Fibroblast of skin of abdomen (primary cell): Measurements from ENCODE around the gene DLK1.
A peak's percentile ranks its signal among the peaks of the same experiment; 100 is the strongest.

Source experiments
- DNase-seq: peaks from one replicate; pipeline ENCODE4 v3.0.0-alpha.2; 2013

DLK1 gene

DNA sequence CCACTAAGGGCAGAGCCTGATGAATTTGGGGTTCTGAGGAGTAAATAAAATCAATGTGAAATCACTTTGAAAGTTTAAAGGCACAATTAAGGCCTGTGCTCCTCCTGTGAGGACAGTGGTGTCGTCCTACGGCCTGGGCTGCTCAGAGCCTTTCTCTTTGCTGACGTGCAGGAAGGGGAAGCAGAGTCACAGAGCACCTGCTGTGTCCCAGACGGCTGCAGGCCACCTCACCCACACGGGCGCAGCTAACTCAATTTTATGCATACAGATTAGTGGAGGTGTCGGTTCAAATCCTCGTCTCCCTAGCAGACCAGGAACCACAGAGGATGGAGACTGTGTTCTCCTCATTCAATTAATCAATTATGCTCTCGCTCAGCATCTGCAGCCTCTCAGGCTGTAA lies 11.4 kb upstream of the DLK1 start:
- DNase-seq: no peak

DNA sequence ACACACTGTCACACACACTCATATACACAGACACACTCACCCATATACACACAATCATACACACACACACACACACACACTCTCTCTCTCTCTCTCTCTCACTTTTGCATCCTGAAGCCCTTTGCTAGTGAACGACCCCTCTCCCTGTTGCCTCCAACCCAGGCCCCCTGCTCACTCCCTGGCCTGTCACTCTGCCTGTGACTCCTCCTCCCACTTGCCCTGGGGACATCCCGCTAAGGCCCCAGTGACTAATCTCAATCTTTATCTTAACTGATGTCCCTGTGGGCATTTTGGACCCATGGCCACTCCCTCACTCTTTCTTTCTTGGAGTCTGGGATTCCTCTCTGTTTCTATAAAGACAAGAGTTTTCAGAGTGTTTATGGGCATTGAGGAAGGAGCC lies 10.9 kb upstream of the DLK1 start:
- DNase-seq: no peak

DNA sequence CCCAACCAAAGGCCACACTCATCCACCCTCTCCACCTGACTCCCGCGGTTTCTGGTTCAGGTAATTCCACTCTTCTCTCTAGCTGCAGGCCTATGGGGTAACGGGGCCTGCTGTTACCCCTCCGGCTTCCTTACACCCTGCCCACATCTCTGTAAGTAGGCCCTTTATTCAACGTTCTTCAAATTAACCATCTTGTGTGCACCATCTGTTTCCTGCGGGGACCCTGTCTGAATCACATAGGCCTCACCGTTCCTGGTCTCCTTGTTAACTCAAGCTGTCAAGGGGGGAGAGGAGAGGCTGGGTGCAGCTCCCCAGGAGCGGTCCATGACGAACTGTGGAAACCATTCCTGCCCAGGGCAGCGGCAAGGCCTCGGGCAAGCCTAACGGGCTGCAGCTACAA lies 9.3 kb upstream of the DLK1 start:
- no peak for DNase-seq

DNA sequence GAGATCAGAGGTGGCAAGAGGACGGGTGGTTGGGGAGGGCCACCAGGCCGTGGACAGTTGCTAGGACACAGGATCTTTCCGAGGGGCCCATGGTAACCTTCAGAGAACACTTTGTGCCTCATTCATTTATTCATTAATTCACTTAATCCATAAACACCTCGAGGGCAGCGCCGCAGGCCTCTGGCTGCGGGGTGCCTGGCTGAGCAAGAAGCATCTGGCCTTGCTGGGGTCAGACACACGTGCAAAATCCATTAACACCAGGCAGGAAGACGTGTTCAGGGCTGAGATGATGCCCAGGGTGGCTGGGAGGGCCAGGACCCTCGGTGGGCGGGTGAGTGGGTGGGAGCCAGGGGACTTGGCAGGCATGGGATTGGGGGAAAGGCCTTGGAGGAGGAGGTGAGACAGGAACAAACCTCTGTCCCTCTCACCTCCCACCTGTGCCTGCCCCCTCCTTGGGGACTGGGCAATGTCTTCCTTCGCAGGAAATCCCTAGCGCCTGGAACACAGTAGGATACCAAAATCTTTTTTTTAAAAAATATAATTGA lies 6.6 kb upstream of the DLK1 start:
- no peak for DNase-seq

DNA sequence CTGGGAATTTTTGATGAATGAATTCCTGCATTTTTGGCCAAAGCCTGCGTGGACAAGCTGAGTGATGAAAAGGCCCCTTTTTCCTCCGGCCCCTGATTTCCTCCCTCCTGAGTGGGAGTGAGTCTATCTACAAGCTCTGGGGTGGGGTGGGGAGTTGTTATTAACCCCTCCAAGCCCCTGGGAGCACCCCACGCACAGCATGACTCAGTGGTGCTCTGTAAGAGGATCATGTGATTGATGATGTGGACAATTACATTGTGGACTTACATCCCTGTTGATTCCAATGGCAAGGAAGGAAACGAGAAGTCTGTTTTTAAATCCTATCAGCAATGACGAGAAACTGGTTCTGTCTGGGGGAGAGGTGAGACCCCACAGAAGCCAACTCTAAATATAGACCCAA lies 5.1 kb upstream of the DLK1 start:
- DNase-seq: no peak

DNA sequence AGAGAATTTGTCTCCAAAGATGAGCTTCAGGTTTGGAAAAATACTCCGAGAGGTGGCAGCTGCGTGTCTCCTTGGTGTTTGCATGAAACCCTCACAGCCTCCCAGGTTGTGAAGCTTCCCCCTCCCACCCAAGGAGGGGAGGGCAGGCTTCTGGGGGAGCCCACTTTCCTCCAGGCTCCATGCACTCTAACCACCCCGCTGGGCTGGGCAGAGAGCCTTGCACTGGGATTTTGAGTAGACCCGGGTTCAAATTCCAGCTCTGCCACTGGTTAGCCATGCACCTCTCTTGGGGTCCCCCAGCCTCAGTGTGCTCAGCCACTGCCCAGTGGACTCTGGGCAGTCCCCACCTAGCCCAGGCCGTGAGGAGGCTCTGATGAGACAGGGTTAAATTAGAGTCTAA lies 4.3 kb upstream of the DLK1 start:
- no peak for DNase-seq

DNA sequence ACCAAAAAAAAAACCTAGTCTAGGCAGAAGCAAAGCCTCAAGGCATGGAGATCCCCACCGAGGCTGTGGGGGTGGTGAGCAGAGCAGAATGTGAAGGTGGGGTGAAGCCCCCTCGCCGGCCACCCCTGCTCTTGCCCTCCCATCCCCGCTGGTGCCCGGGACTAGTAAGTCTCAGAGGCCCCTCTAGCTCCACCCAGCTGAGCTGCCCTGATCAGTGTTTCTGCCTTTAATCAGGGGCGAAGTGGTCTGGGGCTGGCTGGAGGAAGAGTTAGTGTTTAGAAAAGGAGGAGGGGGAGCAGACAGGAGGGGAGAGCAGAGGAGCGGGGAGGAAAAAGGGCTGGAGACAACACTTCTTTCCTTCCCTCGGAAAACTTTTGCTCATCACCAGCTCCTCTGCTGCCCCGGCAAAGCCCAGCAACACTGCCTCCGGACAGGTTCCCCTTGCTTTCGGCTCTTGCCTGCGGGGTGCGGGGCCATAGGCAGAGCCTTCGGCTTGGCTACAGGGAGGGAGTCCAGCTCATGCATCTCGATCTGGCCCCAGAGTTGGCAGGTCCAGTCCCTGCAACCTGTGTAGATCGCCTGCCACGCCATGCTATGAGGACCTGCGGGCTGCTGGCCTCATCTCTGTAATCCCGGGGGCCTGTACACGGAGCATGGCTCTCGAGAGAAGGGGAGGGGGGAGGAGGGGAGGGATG lies 3.4 kb upstream of the DLK1 start:
- DNase-seq: no peak

DNA sequence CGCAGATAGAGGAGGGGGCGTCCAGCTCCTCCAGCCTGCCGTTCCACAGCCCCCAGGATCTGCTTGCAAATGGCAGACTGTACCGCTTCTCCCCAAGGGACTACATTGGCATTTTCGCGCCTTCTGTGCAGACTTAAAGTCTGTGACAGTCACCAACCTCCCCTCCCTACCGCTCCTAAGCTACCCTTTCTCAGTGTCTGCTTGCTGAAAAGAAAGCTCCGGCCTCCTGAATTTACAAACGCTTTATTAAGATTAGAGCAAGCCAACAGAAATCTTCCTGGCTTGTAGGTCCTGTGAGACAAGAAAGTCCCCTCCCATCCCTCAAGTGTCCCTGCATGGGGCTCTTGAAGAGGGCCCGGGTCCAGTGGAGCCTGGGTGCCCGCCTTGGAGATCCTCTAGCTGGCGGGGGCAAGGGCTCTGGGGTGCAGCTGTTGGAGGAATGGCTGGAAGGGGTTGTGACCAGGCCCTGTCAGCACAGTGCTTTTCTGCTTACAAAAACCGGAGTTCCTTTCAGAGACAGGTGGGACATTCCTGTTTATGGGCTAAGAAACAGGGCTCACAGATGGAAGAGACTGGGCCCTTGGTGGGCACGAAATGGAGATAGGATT lies 2.8 kb upstream of the DLK1 start:
- DNase-seq: no peak

DNA sequence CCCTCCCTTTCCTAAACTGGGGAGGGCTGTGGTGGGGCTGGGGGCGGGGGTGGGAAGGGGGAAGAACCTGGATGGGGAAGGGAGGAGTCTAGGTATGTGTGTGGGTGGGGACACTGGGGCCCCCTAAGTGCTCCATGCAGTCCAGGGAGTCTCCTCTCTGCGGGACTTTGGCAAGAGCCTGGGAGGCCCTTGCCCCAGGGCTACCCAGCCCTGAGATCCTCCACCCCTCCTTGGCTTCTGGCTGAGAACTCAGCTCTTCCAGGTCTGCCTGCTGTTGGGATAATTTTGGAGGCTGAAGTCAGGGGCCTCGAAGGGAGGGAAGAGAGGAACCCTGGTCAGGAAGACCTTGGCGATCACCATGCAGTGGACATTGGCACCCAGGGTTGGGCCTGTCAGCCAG lies 2.2 kb upstream of the DLK1 start:
- no peak for DNase-seq

DNA sequence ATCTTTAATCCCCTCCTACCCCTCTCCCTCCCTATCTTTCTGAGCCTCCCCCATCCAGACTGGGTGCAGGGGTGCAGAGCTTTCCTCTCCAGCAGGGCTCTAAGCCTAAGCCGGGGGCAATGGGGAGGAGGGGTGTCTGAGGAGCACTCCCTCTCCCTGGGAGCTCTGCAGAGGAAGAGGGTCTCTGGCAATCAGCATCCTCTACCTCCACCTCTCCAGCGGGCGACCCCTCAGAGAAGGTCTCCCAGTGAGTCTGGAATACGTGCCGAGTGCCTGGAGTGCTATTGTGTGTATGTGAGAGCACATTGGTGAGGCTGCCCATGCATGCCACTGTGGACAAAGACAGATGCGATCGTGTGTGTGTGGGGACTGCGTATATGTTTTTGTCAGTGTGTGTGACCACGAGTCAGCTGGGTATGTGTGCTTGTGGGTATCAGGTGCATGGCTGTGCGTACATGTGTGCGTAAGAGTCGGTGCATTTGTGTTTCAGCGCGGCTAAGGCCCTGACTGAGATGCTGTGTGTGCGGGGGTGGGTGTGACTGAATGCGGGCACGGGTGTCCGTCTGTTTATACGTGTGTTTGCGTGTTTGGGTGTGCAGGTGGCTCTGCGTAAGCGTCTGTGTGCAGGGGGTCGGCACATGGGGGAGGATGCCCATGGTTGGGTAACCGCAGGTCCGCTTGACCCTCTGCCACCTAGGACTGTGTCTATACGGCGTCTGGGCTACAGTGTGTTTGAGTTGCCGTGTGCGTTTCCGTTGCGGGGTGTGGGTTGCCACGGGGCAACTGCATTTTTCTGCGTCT lies 905 bp upstream of the DLK1 start:
- no peak for DNase-seq

DNA sequence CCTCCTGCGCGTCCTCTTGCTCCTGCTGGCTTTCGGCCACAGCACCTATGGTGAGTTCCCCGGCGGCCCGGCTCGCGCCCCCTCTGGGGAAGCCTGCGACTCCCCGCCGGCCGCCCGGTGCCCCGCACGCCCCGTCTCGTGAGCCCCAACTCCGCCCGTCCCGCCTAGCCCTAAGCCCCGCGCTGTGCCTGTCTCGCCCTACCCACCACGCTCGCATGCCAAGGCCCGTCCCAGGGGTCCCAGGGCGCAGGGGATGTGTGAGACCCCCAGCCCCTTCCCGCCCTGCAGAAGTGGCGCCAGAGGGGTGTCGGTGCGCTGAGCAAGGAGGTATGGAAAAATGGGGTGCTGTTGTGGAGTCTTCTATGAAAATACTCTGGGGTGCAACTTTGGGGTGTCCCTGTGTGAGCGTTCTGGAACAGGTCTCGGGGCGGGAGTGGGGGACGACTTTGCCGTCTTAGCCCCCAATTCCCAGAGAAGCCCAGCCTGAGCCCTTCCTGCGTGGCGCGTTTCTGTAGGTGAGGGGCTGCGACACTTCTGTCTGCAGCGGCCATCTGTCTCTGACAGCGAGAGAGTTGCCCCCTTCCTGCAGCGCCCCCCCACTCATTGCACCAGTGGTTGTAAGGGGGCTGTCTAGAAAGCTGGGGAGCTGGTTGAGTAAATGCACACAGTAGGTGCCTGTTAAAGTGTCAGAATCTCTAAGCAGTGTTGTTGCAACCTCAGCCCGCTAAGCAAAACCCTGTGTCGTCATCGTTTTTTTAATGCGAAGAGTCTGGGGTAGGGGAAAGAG lies 587 bp downstream of the DLK1 start:
- no peak for DNase-seq

DNA sequence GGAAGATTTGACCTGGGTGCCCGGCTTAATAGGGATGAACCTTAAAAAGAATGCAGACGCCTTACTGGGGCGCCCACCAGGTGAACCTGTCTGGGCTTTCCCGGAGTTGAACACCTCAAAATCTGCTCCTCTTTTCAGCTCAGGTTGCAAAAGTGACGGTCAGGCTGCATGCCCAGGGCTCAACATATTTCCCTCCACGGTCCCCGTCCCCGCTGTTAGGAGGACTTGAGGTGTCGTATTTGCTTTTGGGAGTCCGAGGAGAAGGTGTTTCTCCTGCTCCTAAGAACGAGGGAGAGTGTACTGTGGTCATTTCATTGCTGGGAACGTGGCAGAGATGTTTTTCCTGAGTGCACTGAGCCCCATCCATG lies 1.2 kb downstream of the DLK1 start:
- no peak for DNase-seq

DNA sequence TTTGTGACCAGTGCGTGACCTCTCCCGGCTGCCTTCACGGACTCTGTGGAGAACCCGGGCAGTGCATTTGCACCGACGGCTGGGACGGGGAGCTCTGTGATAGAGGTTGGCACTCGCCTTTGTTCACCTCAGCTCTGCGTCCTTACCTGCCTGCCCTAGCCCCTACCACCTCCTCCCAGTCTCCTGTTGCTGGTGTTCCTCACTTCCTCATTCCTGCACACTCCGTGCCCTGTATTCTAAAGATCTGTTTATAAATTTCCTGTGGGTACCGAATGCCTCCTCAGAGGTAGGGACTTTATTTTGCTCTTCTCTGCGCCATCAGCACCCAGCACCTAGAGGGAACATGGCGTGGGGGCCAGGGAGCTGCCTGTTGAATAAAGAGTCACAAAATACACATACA lies 2.3 kb downstream of the DLK1 start:
- DNase-seq: no peak

DNA sequence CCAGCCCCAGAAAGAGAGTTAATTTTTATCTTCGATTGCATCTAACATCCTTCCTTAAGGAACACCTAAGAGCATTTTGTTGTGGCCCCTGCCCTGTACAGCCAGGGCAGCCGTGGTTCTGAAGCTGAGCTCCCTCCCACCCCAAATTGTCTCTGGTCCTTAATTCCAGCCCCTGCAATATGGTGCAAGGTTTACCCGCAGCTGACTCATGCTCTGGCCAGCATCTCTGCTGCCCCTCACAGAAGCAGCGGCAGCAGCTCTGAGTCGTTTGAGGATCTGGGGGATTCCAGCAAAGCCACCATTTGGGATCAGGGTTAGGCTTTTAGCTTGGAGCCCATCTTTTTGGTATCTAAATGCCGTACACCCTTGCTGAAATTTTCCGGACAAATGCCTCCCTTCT lies 3.3 kb downstream of the DLK1 start:
- DNase-seq: peak; percentile 24

DNA sequence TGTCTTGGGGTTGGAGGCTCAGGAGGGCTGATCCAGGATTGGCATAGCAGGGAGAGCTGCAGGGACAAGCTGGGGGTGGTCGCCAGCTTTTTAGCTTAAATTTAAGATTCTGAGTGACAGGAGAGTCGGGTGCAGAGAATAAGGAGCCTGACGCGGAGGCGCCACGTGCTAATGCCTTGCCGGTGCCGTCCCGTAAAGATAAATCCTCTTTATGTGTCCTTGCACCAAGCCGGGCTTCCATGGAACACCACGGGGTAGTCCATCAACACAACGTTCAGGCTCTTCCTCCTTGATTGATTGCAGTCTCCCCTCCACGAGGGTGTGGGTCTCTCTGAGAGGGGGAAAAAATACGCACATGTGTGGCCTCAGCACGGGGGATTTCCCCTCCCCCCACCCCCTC lies 3.9 kb downstream of the DLK1 start:
- no peak for DNase-seq

DNA sequence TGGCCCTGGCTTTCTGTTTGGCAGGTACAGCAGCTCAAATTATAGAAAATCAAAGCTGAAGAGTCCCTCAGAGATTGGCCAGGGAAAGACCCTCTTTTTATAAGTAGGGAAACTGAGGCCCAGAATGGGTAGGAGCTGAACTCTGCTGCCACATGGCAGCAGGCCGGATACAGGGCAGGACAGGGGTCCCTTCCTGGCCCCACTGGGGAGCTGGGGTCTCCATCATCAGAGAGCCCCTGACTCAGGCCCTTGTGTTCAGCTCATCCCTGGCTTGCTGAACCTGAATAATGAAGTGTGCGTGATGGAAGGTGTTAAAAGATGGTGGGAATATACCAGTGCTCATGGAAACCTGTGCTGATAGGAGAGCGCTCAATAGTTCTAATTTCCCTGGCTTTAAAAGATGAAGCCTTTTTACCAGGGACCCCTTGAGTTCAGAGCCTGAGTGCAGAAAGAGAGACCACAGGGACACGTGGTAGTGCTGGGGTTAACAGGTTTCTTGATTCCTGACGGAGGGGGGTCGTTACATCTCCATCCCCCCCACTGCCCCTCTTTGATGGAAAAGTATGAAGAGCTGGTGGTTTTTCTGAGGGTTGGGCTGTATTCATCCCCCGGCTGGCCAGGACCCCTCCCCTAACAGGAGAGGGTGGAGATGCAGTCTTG lies 4.4 kb downstream of the DLK1 start:
- no peak for DNase-seq

DNA sequence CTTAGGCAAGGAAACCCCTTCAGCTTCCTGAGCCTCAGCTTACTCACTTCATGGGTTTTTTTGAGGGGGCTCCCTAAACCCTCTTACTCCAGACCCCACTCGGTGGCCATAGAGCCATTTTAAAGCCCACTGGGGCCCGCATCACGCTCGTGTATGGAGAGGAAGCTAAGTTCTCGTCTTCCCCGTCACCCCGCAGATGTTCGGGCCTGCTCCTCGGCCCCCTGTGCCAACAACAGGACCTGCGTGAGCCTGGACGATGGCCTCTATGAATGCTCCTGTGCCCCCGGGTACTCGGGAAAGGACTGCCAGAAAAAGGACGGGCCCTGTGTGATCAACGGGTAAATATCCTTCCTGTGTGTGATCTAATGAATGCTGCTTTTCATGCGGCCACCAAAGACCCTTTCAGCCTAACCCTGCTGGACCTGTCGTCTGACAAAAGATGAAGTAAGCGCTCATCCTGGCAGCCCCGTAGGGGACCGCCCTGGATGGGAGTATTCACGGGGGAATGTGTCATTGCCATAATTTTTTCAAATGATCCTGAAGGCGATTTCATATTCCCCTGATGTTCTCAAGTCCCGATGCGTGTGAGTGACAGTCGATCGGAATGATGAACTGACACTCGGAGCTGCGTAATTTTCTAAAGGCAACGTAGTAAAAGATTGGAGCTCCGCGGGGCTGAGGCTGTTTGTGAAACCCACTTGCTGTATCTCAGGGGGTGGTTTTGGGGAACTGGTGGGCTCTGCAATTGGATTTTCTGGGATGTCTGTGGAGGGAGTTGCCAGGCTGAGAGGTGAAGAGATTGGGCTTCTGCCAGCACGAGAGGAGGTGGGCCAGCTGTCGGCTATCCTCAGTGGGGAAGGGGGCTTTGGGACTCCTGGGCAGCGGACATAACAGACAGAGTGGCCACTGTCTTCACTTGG lies 5.4 kb downstream of the DLK1 start:
- DNase-seq: no peak

DNA sequence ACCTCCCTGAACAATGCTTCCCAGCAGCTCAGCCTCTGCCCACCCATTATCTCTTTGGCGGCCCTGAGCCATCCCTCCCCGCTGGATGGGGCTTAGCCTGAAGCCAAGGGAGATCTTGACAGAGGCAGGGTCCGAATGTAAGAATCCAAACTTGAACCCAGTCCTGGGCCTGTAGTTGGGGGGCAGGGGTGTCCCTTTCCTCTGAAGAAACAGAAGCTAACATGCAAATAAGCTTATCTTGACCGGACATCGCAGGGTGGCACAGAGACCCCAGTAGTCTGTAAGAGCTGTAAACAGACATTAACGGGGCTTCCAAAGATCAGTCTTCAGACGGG lies 6.0 kb downstream of the DLK1 start:
- no peak for DNase-seq

DNA sequence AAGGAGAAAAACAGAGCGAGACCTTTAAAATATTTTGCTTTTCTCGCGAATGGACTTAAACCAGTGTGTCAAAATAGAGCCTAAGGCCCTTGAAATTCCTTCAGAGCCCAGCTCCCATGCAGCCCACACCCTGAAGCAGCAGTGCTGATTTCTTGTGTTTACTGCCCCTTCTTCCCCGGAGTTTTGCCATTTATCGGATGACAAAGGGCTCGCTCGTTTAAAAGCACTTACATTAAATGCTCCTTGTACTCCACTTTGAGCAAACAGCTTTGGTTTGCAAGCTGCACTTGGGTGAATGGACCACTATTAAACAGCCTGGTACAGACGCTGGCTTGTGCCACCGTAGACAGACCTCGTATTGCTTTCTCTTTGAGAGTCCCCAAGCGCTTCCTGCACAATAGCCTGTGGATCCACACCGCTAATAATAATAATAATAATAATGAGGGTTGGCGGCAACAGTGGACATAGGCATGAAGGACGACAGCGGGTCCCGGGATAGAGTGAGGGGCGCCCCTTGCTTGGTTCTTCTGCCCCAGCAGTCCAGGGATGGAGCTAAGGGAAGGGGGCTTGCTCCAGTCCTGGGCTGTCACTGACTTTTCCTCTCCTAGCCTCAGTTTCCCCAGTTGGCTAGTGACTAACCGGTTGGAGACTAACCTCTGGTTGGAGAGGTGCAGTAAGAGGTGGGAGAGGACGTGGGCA lies 6.6 kb downstream of the DLK1 start:
- DNase-seq: no peak

DNA sequence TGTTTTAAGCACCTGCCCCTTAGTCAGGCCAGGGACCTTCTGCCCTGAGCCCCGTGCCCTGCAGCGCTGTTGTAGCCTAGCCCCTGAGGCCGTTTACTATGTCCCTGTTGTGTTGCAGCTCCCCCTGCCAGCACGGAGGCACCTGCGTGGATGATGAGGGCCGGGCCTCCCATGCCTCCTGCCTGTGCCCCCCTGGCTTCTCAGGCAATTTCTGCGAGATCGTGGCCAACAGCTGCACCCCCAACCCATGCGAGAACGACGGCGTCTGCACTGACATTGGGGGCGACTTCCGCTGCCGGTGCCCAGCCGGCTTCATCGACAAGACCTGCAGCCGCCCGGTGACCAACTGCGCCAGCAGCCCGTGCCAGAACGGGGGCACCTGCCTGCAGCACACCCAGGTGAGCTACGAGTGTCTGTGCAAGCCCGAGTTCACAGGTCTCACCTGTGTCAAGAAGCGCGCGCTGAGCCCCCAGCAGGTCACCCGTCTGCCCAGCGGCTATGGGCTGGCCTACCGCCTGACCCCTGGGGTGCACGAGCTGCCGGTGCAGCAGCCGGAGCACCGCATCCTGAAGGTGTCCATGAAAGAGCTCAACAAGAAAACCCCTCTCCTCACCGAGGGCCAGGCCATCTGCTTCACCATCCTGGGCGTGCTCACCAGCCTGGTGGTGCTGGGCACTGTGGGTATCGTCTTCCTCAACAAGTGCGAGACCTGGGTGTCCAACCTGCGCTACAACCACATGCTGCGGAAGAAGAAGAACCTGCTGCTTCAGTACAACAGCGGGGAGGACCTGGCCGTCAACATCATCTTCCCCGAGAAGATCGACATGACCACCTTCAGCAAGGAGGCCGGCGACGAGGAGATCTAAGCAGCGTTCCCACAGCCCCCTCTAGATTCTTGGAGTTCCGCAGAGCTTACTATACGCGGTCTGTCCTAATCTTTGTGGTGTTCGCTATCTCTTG lies 7.6 kb downstream of the DLK1 start:
- DNase-seq: no peak
